ENCODE results near the gene KLF15. TPM values are rescaled to one million over a fixed set of nuclear protein-coding genes. Genes with fewer than 3 reads are reported as not detected.
A peak's percentile ranks its signal among the peaks of the same experiment; 100 is the strongest.

The KLF15 gene
- total and polyA plus RNA-seq, 2 of the 8 experiments (the other 6 are each of a cell fraction or from before 2014, with no cell fraction given) = 15.7 to 19.5 TPM

DNA sequence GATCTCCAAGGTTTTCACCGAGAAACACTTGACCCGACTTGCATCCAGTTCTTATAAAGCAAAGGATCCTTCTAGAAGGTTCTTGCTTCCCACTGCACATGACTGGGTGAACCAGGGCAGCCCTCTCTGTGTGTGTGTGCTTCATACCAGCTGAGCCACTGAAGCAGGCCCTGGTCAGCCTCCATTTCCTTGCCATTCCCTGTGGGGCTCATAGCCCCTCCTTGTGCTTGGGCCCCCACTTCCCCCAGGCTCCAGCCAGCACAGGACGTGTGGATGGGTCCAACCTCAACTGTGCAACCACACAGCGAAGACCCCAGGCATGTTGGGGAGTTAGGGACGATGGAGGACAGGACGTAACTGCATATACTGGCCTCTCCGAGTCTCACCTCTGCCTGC lies 15.5 kb downstream of the KLF15 start:
- no peaks in the 10 kb centered on the region for H3K23me2 ChIP-seq (ENCODE audit: low read depth, low read length)
- no peak overlapping the region for H3K4me2 ChIP-seq (ENCODE audit: insufficient read depth in 1 of 2, low read depth in 2 of 2, low read length in 2 of 2)
- peaks cover 0 to 5% (median 3%) of the 10 kb centered on the region in 4 experiments; a peak in 4 of 7 replicates for H3K4me1 ChIP-seq (replicated peaks in 1 of 4; ENCODE audit: control insufficient read depth in 3 of 4, insufficient read depth in 4 of 4, low read length in 3 of 4)
- H2BK120ac ChIP-seq (replicated peaks; ENCODE audit: low read depth, low read length) = no peak overlapping the region
- no peak overlapping the region for H2AK5ac ChIP-seq (ENCODE audit: low read depth, low read length)
- H3K79me2 ChIP-seq (ENCODE audit: control insufficient read depth in 1 of 2, insufficient read depth in 2 of 2, low read length in 2 of 2) = no peaks in the 10 kb centered on the region
- peak in 1 of 2 experiments; percentile 39 for DNase-seq (ENCODE audit: low read depth in 1 of 2, low spot score in 2 of 2)
- 75% methylated on average over 7 of the region's 7 CpGs; no CpG with 5 or more reads in 1 of the 2 experiments for WGBS, 2 experiments (ENCODE audit: extremely low coverage in 1 of 2, insufficient coverage in 1 of 2, insufficient read length in 1 of 2, insufficient replicate concordance in 2 of 2, low coverage in 1 of 2, low lambda C conversion rate in 2 of 2, missing lambda C conversion rate in 1 of 2)
- ChIA-PET POLR2A (ENCODE audit: partially characterized antibody) (no interaction called here), CTCF (ENCODE audit: partially characterized antibody) (interaction anchor here (0.7 to 1.6 kb wide), 5 partner anchors 13 to 208 kb away, joined by 3 to 5 read pairs (median 4); no protein-coding TSS in a partner anchor)
- H2BK20ac ChIP-seq (ENCODE audit: low read length) = no peak overlapping the region
- H3K56ac ChIP-seq (replicated peaks; ENCODE audit: insufficient read length, low read depth, low read length) = no peak overlapping the region
- H2BK5ac ChIP-seq (ENCODE audit: low read depth, low read length) = peak overlapping the region; percentile 66; the same call in 1 of the 2 replicates
- no peaks in the 10 kb centered on the region; the same call in 1 of the 2 replicates for H3K79me1 ChIP-seq (ENCODE audit: low read depth, low read length)
- H3K9ac ChIP-seq (replicated peaks in 1 of 4; ENCODE audit: extremely low read depth in 1 of 4, low read depth in 3 of 4, low read length in 3 of 4) = no peak overlapping the region
- no peak overlapping the region for H2AFZ ChIP-seq (ENCODE audit: low read length)
- no peak for FAIRE-seq
- no peaks in the 10 kb centered on the region for H3K9me3 ChIP-seq (ENCODE audit: insufficient read depth in 2 of 2, low read depth in 1 of 2, low read length in 1 of 2)
- H2BK12ac ChIP-seq (ENCODE audit: low read depth, low read length) = no peak overlapping the region
- H3K18ac ChIP-seq (ENCODE audit: extremely low read depth, low read length) = peak overlapping the region; percentile 71; the same call in 1 of the 2 replicates
- H4K5ac ChIP-seq (ENCODE audit: insufficient read length, low read depth, low read length) = no peak overlapping the region
- no peaks in the 10 kb centered on the region for H3K27me3 ChIP-seq (replicated peaks in 1 of 4; ENCODE audit: control insufficient read depth in 3 of 4, extremely low read depth in 1 of 4, insufficient read depth in 3 of 4, low read length in 3 of 4)
- no peak overlapping the region for H3K23ac ChIP-seq (ENCODE audit: insufficient read length)
- no peak overlapping the region for H3K27ac ChIP-seq (ENCODE audit: low read depth, low read length)
- peaks cover 0 to 5% of the 10 kb centered on the region in 2 experiments for H4K20me1 ChIP-seq (replicated peaks in 1 of 2; ENCODE audit: control insufficient read depth in 1 of 2, insufficient read depth in 2 of 2, low read length in 2 of 2)
- H3K4me3 ChIP-seq (ENCODE audit: extremely low read depth in 1 of 4, insufficient read depth in 2 of 4, low read depth in 3 of 4, low read length in 4 of 4) = no peak overlapping the region
- no peak overlapping the region for H2BK15ac ChIP-seq (ENCODE audit: low read length)
- no peak overlapping the region; the same call in 1 of the 2 replicates for H4K8ac ChIP-seq (ENCODE audit: extremely low read depth, insufficient read depth, low read length)
- H3K4ac ChIP-seq (replicated peaks; ENCODE audit: insufficient read length, low read depth, low read length) = no peak overlapping the region
- H4K91ac ChIP-seq (replicated peaks; ENCODE audit: insufficient read length, low read length) = peak overlapping the region; percentile 68
- no peaks in the 10 kb centered on the region for H3K36me3 ChIP-seq (ENCODE audit: control insufficient read depth in 2 of 4, insufficient read depth in 4 of 4, low read length in 3 of 4)
- H3K14ac ChIP-seq (ENCODE audit: insufficient read length) = no peak overlapping the region
- TF ChIP-seq EGR1 (IDR thresholded peaks at IDR 0.05; ENCODE audit: borderline replicate concordance, low read depth, low read length) = no peak
- TF ChIP-seq GTF2F1 (IDR thresholded peaks at IDR 0.05; ENCODE audit: borderline replicate concordance, low read depth, low read length) = no peak
- TF ChIP-seq, protein P1, sequence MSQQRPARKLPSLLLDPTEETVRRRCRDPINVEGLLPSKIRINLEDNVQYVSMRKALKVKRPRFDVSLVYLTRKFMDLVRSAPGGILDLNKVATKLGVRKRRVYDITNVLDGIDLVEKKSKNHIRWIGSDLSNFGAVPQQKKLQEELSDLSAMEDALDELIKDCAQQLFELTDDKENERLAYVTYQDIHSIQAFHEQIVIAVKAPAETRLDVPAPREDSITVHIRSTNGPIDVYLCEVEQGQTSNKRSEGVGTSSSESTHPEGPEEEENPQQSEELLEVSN (IDR thresholded peaks at IDR 0.05) = no peak
- TF ChIP-seq CHD2 (IDR thresholded peaks at IDR 0.05; ENCODE audit: low read length) = no peak
- no peak for TF ChIP-seq ZNF274 (IDR thresholded peaks at IDR 0.05; ENCODE audit: borderline replicate concordance, extremely low read depth, low read length)
- no peak for TF ChIP-seq BRCA1 (IDR thresholded peaks at IDR 0.05; ENCODE audit: low read depth, low read length)
- no peak for TF ChIP-seq TBP (IDR thresholded peaks at IDR 0.05; ENCODE audit: low read depth, low read length)
- no peak for TF ChIP-seq NRF1 (IDR thresholded peaks at IDR 0.05; ENCODE audit: low read depth, low read length)
- no peak for TF ChIP-seq CBX8 (IDR thresholded peaks at IDR 0.05; ENCODE audit: borderline replicate concordance, low read depth, low read length)
- no peak for TF ChIP-seq TAF7 (optimal IDR thresholded peaks at IDR 0.05; ENCODE audit: borderline replicate concordance, low read depth, low read length)
- no peak for TF ChIP-seq POLR2AphosphoS5 (IDR thresholded peaks at IDR 0.05; ENCODE audit: low read depth, low read length)
- TF ChIP-seq SAP30 (IDR thresholded peaks at IDR 0.05; ENCODE audit: insufficient read depth, insufficient replicate concordance, low read length) = no peak
- TF ChIP-seq, protein P2, sequence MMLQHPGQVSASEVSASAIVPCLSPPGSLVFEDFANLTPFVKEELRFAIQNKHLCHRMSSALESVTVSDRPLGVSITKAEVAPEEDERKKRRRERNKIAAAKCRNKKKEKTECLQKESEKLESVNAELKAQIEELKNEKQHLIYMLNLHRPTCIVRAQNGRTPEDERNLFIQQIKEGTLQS (IDR thresholded peaks at IDR 0.05; ENCODE audit: insufficient read depth, low read depth, low read length) = no peak
- TF ChIP-seq SP4 (IDR thresholded peaks at IDR 0.05; ENCODE audit: low read length) = no peak

All from H1 (cell line).